NOMO-1 (cell line): ENCODE measurements around the gene CSNK1A1.

Experiments used
- DNase-seq, 2 experiments: peaks; one replicate each; lab custom pipeline; 2025; ENCODE audit not compliant: unreplicated experiment in 2 of 2; lab: John Stamatoyannopoulos, UW

CSNK1A1 gene

DNA sequence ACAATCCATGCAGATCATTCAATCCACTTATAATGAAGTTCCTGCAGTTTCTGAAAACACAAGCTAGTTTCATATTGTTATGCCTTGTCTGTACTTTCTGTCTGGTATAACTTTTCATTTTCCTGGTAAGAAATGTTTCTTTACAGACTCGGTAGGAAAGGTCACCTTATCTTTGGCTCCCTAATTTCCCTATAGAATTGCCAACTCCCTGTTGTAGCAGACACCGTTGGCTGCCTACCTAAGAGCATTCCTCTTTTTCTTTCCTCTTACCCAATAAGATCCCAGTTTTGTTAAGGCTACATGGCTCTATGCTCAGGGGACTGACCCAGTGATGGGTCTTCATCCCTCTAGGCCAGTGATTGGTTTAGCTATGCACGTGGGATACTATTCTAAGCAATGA lies 23.9 kb upstream of the CSNK1A1 start:
- DNase-seq: no peak

GRCh38 chr5:149572576-149573231 lies 21.5 kb upstream of the CSNK1A1 start:
- no peak for DNase-seq

- DNase-seq: no peak
These were observed 20.9 kb upstream of the CSNK1A1 start for GRCh38 chr5:149572170-149572569.

- DNase-seq: no peak
These were observed 16.0 kb upstream of the CSNK1A1 start for GRCh38 chr5:149567226-149567625.

GRCh38 chr5:149564542-149565140 lies 13.4 kb upstream of the CSNK1A1 start:
- peak; percentile 24 to 77 for DNase-seq

DNA sequence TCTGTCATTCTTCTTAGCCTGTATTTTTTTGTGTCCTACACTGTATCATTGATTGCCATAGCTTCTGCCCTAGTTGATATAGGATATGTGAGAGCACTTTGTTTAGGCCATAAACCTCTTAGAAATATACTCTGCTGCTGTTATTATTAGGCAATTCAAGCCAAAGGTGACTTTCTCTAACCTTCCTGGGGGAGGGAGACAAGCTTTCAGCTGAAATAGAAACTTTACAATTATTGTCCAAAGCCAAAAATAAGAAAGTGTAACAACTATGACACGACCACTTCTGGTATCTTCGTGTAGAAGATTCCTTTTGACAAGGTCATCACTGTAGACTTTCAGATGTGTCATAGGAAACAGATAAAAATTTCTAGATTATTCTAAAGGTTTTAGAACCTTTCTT lies 12.2 kb upstream of the CSNK1A1 start:
- no peak for DNase-seq

- DNase-seq: peak in 1 of 2 experiments; percentile 69
These were observed 10.6 kb upstream of the CSNK1A1 start for GRCh38 chr5:149561848-149562247.

DNA sequence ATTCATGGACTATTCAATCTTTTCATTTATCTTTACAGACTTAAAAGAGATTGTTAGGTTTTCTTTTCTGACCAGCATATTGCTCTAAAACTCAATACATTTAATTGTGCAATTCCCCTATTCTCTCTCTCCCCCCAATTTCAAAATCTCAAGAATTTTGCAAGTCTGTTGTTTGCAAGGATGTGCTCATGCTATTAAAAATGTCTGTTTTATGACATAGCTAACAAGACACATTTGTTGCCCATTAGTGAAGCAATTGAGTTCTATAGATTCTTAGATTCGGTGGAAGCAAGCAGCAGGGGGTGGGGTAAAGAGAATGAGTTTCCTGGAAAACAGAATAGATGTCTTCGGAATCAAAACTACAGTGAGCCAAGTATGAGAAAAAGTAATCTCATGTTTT lies 8.5 kb upstream of the CSNK1A1 start:
- peak; percentile 74 to 85 for DNase-seq

DNA sequence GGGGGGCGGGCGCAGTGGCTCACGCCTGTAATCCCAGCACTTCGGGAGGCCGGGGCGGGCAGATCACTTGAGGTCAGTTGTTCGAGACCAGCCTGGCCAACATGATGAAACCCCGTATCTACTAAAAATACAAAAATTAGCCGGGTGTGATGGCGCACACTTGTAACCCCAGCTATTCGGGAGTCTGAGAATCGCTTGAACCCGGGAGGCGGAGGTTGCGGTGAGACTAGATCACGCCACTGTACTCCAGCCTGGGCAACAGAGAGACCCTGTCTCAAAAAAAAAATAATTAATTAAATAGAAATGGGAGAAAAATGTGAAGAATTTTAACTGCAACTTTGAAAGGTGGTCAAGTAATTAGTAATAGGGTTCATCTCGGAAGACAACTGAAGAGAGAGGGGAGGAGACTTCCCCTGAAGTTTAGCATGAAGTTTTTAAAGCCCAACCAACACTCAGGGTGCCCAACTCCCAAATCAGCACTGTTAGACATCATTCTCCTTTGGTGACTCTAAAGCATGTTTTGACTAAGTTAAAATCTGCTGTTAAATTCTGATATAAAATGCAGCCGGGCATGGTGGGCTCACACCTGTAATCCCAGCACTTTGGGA lies 1.4 kb upstream of the CSNK1A1 start:
- no peak for DNase-seq

DNA sequence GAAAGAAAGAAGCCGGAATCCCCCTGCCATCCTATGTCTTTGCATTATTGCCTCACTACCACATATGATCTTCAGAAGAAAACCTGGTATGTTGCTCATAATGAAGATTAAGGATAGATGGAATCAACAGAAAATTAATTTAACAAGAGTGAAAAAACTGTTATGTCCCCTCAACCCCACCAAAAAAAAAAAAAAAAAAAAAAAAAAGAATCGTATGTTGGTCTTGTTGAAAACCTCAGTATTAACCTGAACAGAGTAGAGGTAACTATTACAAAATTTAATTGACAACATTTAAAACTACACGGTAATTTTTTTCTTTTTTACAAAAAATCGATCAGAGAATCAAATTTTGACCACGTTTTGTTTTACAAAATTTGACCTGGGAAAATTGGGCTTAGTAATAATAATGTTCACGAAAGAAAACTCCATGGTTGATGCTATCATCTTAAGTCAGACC lies 827 bp upstream of the CSNK1A1 start:
- DNase-seq: no peak

GRCh38 chr5:149550594-149551226 lies 529 bp downstream of the CSNK1A1 start:
- no peak for DNase-seq

DNA sequence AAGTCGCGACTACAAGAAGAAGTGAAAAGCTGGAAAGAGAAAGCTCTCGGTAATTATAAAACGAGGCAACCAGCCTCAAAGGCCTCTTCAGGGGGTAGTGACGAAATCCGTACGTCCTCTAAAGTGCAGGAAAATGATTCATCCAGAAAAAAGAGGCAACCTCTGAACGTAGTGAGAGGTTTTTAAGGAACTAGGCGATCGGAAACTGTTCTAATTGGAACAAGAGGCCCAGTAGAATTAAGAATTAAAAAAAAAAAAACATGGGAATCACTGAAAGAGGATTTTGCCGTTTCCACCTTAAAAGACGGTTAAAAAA lies 1.0 kb downstream of the CSNK1A1 start:
- peak; percentile 84 to 93 for DNase-seq

DNA sequence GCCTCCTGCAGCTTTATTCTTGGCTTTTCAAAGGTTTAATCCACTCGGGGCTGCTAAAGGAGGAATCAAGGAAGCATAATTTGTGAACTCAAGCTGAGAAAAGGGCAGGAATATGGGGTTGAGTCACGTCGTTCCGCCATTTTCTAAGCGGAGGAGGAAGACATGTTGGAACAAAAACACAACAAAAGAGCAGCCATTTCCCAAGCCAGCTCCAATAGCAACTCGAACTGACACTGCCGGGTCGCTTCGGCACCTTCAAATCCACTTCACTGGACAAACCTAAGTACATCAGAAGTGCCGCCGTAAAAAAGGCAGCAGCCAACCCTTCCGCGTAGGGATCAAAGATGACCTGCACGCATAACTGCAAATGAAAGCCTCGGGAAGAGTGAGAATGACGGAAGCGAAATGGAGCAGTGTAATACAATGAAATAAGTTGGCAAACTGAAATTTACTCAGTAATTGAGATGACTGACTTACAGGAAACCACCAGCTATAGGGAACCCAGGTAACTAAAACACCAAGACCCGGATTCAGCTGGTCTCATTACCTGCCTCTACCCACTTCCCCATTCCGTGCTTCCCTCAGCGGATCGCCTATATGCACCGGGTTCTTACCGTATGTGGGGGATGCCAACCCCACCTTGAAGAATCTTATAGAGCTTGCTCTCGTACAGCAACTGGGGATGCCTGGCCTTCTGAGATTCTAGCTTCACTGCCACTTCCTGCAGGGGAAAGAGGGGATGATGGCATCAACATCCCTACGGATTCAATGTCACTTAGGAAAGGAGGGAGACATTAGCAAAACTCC lies 1.6 kb downstream of the CSNK1A1 start:
- peak; percentile 49 to 55 for DNase-seq

- no peak for DNase-seq
These were observed 4.3 kb downstream of the CSNK1A1 start for GRCh38 chr5:149546974-149547373.

DNA sequence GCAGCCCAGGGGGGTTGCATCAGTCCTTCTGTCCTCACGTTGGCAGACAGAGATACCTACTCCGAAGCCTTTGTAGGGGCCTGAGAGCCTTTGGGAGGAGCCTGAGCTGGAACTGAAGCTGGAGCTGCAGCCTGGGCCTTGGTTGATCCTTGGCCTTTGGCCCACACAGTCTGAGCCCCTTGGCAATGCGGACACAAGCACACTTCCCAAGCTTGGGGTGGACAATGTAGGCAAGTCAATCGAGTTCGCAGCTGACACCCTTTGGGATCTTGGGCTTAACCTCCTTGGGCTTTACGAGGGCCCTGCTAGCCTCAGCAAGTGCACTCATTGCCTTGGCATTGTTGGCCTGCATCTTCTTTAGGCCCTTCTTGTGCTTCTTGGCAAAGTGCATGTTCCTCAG lies 5.9 kb downstream of the CSNK1A1 start:
- no peak for DNase-seq

- DNase-seq: peak in 1 of 2 experiments; percentile 8
These were observed 7.2 kb downstream of the CSNK1A1 start for GRCh38 chr5:149544028-149544420.

- no peak for DNase-seq
These were observed 7.7 kb downstream of the CSNK1A1 start for GRCh38 chr5:149543361-149544027.

DNA sequence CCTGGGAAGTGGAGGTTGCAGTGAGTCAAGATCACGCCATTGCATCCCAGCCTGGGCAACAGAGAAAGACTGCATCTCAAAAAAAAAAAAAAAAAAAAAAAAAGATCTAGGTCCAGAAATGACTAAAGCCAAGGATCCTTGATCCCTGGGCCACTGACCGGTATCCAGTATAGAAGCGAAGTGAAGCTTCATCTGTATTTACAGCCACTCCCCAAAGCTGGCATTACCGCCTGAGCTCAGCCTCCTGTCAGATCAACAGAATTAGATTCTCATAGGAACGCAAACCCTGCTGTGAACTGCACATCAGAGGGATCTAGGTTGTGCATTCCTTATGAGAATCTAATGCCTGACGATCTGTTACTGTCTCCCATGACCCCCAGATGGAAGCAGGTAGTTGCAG lies 9.3 kb downstream of the CSNK1A1 start:
- no peak for DNase-seq

GRCh38 chr5:149540089-149540488 lies 11.2 kb downstream of the CSNK1A1 start:
- DNase-seq: no peak

DNA sequence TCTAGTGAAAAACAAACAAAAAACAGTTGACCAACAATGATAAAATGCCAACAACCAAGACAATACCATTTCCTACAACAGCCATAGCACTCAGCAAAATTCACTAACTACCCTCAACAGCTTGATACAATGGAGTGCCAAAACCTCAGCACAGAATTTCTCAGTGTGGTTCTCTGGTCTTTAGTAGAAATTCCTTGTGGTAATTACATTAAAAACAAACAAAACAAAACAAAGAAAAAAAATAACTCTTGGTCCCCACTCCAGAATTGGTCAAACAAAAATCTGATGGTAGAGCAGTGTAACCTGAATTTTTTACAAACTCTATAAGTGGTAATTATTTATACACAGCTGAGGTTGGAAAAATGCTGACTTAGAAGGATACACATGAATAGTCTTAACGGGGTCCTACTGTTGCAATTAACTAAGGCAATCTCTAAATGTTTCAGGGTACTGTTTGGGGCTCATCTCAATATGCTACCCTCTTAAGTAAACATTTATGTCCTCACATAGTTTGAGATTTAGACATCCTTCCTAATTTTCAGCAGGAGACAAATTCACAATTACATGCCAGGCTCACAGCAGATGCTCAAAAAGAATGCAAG lies 13.8 kb downstream of the CSNK1A1 start:
- DNase-seq: no peak
